ENCODE results near the gene HK2.

HK2 gene

DNA sequence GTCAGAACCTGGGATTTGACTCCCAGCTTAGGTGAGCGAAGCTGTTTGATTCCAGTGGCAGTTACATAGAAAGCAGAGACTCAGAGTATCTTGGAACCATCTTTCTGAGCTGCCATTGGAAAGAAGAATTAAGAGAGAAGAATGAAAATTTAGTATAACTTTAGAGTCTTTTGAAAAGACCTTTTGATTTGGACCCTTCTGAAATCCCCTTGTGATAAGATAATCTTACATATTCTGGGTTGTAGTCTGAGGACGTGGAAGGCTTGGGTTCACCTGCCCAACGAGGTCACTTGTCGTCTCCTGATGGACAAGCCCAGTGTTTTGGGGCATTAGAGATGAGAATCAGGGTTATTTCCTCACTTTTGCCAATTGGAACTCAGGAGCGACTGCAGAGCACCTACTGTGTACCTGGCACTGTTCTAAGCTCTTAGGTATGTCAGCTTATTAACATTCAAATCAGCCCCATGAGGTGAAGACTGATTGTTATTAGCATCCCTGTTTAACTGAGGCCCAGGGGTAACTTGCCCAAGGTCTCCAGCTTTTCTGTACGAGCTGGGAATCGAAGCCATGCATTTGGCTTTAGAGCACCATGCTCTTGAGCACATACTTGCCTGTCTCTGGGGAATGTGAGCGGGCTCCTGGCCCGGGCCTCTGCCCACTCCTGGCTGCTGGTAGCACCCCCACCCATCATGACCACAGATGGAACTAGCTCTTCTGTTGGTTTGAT lies 2.9 kb downstream of the HK2 start:
- no peak for TF ChIP-seq SIN3A (IDR thresholded peaks at IDR 0.05; ENCODE audit: borderline replicate concordance, insufficient read depth, low read length)
- TF ChIP-seq, protein P1, sequence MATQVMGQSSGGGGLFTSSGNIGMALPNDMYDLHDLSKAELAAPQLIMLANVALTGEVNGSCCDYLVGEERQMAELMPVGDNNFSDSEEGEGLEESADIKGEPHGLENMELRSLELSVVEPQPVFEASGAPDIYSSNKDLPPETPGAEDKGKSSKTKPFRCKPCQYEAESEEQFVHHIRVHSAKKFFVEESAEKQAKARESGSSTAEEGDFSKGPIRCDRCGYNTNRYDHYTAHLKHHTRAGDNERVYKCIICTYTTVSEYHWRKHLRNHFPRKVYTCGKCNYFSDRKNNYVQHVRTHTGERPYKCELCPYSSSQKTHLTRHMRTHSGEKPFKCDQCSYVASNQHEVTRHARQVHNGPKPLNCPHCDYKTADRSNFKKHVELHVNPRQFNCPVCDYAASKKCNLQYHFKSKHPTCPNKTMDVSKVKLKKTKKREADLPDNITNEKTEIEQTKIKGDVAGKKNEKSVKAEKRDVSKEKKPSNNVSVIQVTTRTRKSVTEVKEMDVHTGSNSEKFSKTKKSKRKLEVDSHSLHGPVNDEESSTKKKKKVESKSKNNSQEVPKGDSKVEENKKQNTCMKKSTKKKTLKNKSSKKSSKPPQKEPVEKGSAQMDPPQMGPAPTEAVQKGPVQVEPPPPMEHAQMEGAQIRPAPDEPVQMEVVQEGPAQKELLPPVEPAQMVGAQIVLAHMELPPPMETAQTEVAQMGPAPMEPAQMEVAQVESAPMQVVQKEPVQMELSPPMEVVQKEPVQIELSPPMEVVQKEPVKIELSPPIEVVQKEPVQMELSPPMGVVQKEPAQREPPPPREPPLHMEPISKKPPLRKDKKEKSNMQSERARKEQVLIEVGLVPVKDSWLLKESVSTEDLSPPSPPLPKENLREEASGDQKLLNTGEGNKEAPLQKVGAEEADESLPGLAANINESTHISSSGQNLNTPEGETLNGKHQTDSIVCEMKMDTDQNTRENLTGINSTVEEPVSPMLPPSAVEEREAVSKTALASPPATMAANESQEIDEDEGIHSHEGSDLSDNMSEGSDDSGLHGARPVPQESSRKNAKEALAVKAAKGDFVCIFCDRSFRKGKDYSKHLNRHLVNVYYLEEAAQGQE (IDR thresholded peaks at IDR 0.05; ENCODE audit: insufficient read depth in 1 of 2, low read depth in 2 of 2, low read length in 2 of 2): no peak
- TF ChIP-seq POLR2AphosphoS5 (IDR thresholded peaks at IDR 0.05; ENCODE audit: low read depth, low read length): no peak
- TF ChIP-seq TAF1 (IDR thresholded peaks at IDR 0.05; ENCODE audit: borderline replicate concordance, insufficient read depth, low read length): no peak
- no peak for TF ChIP-seq FOXP2 (optimal IDR thresholded peaks at IDR 0.05; ENCODE audit: borderline replicate concordance, extremely low read depth, extremely low read length, insufficient read depth)

DNA sequence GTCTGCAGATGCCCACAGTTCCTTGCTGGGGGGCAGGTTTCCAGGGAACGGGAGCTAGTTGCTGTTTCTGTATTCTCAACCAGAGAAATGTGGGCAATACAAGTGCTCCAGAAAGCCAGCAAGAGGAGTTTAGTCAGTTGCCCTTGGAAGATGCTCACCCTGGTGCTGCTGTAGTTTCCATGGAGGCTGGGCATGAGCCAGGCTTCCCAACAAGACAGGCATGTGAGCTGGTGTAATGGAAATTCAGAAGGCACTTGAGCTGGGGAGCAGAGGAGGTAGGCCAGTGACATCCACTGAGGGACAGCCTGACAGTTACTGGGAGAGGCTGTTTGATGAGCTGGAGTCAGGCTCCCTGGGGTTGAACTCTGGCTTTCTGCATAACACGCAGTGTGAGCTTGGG lies 7.7 kb downstream of the HK2 start:
- TF ChIP-seq TAF1 (IDR thresholded peaks at IDR 0.05; ENCODE audit: borderline replicate concordance, insufficient read depth, low read length) (no peak), SIN3A (IDR thresholded peaks at IDR 0.05; ENCODE audit: borderline replicate concordance, insufficient read depth, low read length) (no peak), POLR2AphosphoS5 (IDR thresholded peaks at IDR 0.05; ENCODE audit: low read depth, low read length) (no peak), FOXP2 (optimal IDR thresholded peaks at IDR 0.05; ENCODE audit: borderline replicate concordance, extremely low read depth, extremely low read length, insufficient read depth) (no peak)
- TF ChIP-seq, protein P1 (IDR thresholded peaks at IDR 0.05; ENCODE audit: insufficient read depth in 1 of 2, low read depth in 2 of 2, low read length in 2 of 2): no peak

DNA sequence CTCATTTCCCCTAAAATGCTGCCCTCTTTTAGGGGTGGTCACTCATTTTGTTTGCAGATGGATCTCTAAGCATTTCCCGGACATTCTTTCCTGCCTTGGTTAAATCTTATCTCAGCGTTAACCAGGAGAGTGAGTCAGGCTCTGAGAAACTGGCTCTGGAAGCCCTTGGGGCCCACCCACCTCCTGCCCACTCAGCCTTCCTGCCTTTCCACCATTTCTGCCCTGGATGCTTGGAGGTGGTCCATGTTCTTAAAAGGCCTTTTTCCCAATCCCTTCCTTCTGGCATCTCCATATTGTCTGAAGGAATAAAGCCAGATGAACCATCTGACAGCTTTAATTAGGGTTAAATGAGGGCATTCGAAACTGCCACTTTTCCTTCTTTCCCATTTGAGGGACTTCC lies 9.5 kb downstream of the HK2 start:
- TF ChIP-seq SIN3A (IDR thresholded peaks at IDR 0.05; ENCODE audit: borderline replicate concordance, insufficient read depth, low read length) (peak; percentile 37; the same call in 1 of the 2 replicates), POLR2AphosphoS5 (IDR thresholded peaks at IDR 0.05; ENCODE audit: low read depth, low read length) (no peak), FOXP2 (optimal IDR thresholded peaks at IDR 0.05; ENCODE audit: borderline replicate concordance, extremely low read depth, extremely low read length, insufficient read depth) (no peak), TAF1 (IDR thresholded peaks at IDR 0.05; ENCODE audit: borderline replicate concordance, insufficient read depth, low read length) (no peak; the same call in 1 of the 2 replicates)

DNA sequence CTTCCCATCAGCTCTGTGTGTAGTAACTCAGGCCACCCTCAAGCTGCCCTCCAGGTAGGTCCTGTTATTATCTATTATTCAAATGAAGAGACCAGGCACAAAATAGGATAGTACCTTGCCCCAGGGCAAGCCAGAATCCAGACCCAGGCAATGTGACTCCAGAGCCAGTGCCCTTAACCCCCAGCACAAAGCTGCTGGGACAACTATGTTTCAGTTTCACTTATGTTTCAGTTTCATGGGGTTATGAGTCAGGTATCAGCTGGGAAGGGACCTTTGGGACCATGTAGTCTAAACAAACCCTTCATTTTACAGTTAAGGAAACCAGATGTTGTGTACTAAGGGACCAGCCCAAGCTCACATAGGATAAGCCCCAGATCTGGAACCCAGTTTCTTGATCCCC lies 10.0 kb downstream of the HK2 start:
- TF ChIP-seq, protein P1 (IDR thresholded peaks at IDR 0.05; ENCODE audit: insufficient read depth in 1 of 2, low read depth in 2 of 2, low read length in 2 of 2): no peak
- no peak for TF ChIP-seq POLR2AphosphoS5 (IDR thresholded peaks at IDR 0.05; ENCODE audit: low read depth, low read length)

DNA sequence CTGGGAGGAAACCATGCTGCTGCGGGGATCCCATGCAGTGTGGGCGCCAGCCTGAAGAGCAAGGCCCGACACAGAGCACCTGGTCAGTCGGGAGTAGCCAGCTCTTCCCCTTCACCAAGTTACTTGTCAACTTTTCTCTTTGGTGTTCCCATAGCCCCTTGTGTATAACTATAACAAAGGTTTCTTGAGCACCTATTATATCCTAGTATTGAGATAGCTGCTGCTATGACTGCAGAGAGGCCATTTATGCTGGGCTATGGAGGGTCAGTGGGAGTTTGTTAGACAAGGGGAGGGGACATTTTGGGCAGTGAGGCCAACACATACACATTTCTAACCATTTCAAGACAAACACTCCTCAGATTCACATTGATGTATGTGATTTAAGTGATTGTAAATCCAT lies 10.8 kb downstream of the HK2 start:
- TF ChIP-seq POLR2AphosphoS5 (IDR thresholded peaks at IDR 0.05; ENCODE audit: low read depth, low read length) (no peak), TAF1 (IDR thresholded peaks at IDR 0.05; ENCODE audit: borderline replicate concordance, insufficient read depth, low read length) (no peak)

DNA sequence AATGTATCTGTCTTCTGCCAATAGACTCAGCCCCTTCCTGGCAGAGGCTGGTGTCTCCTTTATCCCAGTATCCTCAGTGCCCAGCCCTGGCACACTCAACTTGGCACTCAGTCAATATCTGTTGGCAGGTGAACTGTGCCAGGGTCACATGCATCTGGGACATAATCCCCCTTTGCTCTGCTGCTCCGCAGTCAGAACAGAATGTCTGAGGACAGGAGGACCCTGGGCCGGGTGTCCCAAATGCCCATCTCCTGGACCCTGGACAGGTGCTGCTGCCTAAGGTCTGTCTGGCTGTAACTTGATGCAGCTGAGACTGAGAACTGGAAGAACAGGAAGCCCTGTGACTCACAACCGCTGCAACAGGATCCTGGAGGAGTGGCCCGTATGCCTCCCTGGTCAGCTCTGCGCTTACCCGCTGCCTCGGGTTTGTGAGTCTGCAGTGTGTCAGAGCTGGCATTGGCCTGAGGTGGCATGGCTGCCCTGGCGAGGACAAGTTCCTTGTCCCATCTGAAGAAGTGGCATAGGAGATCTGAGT lies 11.4 kb downstream of the HK2 start:
- TF ChIP-seq FOXP2 (optimal IDR thresholded peaks at IDR 0.05; ENCODE audit: borderline replicate concordance, extremely low read depth, extremely low read length, insufficient read depth) (peak; percentile 70), SIN3A (IDR thresholded peaks at IDR 0.05; ENCODE audit: borderline replicate concordance, insufficient read depth, low read length) (no peak), POLR2AphosphoS5 (IDR thresholded peaks at IDR 0.05; ENCODE audit: low read depth, low read length) (no peak)
- TF ChIP-seq, protein P1 (IDR thresholded peaks at IDR 0.05; ENCODE audit: insufficient read depth in 1 of 2, low read depth in 2 of 2, low read length in 2 of 2): 0 out of 4 replicates have a peak, but pooled peaks of 1 of the 2 experiments have one; percentile 40
